ENCODE results near the gene SIRPD. TPM values are rescaled to one million over a fixed set of nuclear protein-coding genes. Genes with fewer than 3 reads are reported as not detected.
"Not testable (repeated sequence)": the region's sequence is repeated elsewhere in the genome, so short reads cannot be mapped to it uniquely, and the experiment has no call there.

The SIRPD gene
- total RNA-seq, 1 experiment from 2014 or later: not detected

DNA sequence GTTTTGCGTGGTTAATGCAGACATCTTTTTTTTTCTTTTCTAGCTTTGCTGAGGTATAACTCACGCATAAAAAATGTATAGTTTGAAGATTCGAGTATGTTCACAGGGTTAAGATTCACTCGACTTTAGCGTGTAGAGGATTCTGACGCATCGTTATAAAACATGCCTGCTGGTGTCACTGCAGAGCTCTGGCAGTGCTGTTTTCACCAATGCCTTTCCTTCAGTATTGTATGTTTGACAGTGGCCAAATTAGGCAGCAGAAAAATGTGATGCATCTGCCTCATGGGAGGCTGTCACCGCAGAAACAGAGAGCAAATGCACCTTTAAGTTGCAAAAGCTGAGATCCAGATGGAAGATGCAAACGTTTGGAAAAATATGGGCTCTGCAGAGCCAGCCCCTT is 48.3 kb downstream of the SIRPD start:
- no peaks in the 10 kb centered on the region for H3K36me3 ChIP-seq
- no peaks in the 10 kb centered on the region for H3K27me3 ChIP-seq
- DNase-seq: no peak
- H3K9me3 ChIP-seq: no peaks in the 10 kb centered on the region
- no peak overlapping the region for H3K4me3 ChIP-seq

DNA sequence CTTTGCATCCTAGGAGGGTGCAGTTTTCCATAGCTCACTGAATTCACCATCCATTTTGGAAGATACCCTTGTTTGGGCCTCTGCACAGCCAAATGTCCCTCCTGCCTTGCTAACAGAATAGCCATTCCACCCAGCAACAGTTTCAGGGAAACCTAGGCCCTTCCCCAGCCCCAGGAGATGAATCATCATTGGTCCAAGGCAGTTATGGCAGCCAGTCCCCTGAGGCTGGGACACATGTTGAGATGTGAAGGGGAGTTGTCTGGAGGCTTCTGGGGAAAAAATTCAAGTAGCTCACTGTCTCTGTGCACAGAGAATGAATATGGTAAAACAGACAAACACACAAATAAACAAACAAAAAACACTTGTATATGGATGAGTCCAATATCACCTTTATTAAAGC is 48.9 kb downstream of the SIRPD start:
- Histone ChIP-seq H3K27me3 (no peaks in the 10 kb centered on the region), H3K36me3 (no peaks in the 10 kb centered on the region), H3K4me3 (no peak overlapping the region), H3K9me3 (no peaks in the 10 kb centered on the region)
- no peak for DNase-seq

- Histone ChIP-seq H3K9me3 (no peaks in the 10 kb centered on the region), H3K36me3 (no peaks in the 10 kb centered on the region), H3K4me3 (no peak overlapping the region), H3K27me3 (no peaks in the 10 kb centered on the region)
- DNase-seq: no peak
Observed at GRCh38 chr20:1507276-1507675, 50.2 kb downstream of the SIRPD start.

DNA sequence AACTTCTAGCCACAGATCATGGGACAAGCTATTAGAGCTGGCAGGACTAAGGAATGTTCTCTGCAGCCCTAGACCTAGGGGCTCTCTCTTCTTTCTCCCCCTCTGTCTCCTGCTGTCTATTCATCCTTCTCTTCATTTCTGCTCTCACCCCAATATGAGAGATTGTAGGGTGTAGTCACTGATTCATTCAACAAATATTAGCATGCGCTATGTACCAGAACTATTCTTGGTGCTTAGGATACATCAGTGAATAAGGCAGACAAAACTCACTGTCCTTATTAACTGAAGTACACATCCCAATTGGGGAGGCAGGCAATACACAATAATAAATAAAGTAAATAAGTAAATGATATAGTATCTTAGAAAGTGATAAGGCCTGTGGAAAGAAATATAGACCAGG is 51.6 kb downstream of the SIRPD start:
- DNase-seq: no peak
- no peaks in the 10 kb centered on the region for H3K27me3 ChIP-seq
- H3K4me3 ChIP-seq: no peak overlapping the region
- H3K36me3 ChIP-seq: no peaks in the 10 kb centered on the region
- H3K9me3 ChIP-seq: no peaks in the 10 kb centered on the region

GRCh38 chr20:1505361-1505760 is 52.1 kb downstream of the SIRPD start:
- Histone ChIP-seq H3K4me3 (no peak overlapping the region), H3K27me3 (no peaks in the 10 kb centered on the region), H3K36me3 (no peaks in the 10 kb centered on the region), H3K9me3 (no peaks in the 10 kb centered on the region)
- peak; percentile 38 for DNase-seq

DNA sequence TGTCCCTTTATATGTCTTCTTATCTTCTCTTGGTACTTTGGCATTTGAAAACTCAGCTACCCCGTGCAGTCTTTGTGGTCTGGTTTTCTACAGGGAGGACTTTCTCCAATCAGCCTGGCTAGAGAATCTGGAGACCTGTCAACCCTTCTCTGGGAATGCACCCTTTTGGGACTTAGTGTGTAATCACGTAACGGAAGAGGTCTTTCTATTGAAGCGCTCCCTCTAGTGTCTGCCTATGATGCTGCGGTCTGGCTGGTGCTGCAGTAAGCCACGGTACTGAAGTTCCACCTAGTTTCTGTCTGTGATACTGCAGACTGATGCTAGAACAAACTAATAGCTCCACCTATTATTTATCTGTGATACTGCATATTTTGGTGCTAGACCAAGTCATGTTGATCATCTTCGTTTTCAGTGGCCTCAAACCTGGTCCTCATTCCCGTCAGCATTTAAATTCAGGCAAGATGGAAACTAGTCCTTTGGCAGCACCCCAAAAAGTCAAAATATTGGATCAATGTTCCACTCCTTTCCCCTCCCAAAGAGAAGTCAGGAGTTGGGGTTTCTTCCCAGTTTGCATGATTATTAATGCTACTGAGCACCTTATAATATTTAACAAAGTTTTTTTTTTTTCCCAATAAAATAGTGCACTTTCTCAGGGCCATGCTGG is 53.8 kb downstream of the SIRPD start:
- peak; percentile 73 for DNase-seq
- Histone ChIP-seq H3K4me3 (no peak overlapping the region), H3K36me3 (no peaks in the 10 kb centered on the region), H3K27me3 (no peaks in the 10 kb centered on the region), H3K9me3 (no peaks in the 10 kb centered on the region)

DNA sequence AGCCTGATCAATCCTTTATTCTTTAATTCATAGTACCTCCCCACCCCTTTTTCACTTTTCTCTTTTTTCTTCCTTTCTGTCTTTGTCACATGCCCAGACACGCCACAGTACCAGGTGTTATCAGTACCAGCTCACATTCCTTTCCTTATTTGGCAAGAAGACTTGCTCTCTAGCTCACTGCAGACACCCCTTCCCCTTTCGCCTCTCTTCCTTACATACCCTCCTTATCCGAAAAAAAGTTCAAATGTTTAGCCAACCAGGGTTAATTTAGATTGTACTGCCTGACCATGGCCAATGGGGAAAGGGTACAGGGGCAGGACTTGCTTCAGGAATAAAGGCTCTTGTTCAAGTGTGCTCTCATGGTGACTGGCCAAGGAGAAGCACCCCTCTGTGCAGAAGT is 57.0 kb downstream of the SIRPD start:
- Histone ChIP-seq H3K9me3 (no peaks in the 10 kb centered on the region), H3K4me3 (no peak overlapping the region), H3K36me3 (no peaks in the 10 kb centered on the region), H3K27me3 (no peaks in the 10 kb centered on the region)
- no peak for DNase-seq

GRCh38 chr20:1499528-1500420 is 57.7 kb downstream of the SIRPD start:
- no peaks in the 10 kb centered on the region for H3K27me3 ChIP-seq
- H3K4me3 ChIP-seq: no peak overlapping the region
- no peak for DNase-seq
- no peaks in the 10 kb centered on the region for H3K9me3 ChIP-seq
- no peaks in the 10 kb centered on the region for H3K36me3 ChIP-seq

DNA sequence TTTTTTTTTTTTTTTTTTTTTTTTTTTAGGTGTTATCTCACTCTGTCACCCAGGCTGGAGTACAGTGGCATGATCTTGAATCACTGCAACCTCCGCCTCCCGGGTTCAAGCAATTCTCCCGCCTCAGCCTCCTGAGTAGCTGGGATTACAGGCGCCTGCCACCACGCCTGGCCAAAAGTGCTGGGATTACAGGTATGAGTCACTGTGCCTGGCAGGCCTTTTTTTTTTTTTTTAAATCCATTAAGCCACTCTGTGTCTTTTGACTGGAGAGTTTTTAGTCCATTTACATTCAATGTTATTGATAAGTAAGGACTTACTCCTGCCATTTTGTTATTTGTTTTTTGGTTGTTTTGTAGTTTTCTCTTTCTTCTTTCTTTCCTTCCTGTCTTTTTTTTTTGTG is 60.1 kb downstream of the SIRPD start:
- not testable (repeated sequence) for H3K27me3 ChIP-seq, H3K9me3 ChIP-seq, H3K4me3 ChIP-seq, DNase-seq, H3K36me3 ChIP-seq

- no peak overlapping the region for H3K4me3 ChIP-seq
- DNase-seq: no peak
- H3K36me3 ChIP-seq: no peaks in the 10 kb centered on the region
- no peaks in the 10 kb centered on the region for H3K9me3 ChIP-seq
- no peaks in the 10 kb centered on the region for H3K27me3 ChIP-seq
Observed at GRCh38 chr20:1496930-1497329, 60.6 kb downstream of the SIRPD start.

GRCh38 chr20:1494436-1494835 is 63.1 kb downstream of the SIRPD start:
- H3K27me3 ChIP-seq: no peaks in the 10 kb centered on the region
- no peaks in the 10 kb centered on the region for H3K36me3 ChIP-seq

GRCh38 chr20:1493536-1493935 is 64.0 kb downstream of the SIRPD start:
- Histone ChIP-seq H3K27me3 (no peaks in the 10 kb centered on the region), H3K36me3 (no peaks in the 10 kb centered on the region), H3K4me3 (no peak overlapping the region), H3K9me3 (no peaks in the 10 kb centered on the region)
- DNase-seq: no peak

More at GRCh38 chr20:1494436-1494835, 63.1 kb downstream of the SIRPD start:
- Histone ChIP-seq H3K4me3 (no peak overlapping the region), H3K9me3 (no peaks in the 10 kb centered on the region)
- DNase-seq: no peak

DNA sequence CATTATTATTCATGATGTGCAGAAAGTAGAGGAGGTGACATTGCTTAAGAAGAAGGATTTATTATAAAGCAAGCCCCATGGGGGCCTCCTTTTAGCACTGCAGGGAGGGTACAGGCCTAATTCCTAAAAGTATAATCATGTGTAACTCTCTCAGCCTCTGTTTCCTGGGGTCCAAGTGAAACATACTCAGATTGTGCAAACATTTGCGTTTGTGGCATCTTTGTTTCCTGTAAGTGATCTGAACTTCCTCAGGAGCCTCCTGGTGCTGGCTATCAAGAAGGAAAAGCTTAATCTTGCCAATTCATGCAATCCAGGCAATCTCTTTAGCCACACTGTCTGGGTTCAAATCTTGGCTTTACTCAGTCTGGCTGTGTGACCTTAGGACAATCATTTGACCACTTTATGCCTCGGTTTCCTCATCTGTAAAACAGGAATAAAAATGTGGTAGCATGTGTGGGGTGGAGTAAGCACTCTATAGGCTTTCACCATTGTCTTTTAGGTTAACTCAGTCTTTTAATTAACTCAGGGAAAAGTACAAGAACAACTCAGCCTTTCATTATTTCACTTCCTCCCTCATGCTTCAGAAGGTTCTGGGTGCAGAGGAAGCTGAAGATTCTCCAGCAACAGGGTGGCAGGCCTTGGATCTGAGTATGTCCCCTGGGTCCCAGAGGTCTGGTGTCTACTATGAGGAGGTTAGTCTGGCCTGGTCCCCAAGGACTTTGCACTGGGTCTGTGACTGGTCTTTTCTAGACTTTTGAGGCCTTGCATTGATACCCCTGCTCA is 65.5 kb downstream of the SIRPD start:
- no peaks in the 10 kb centered on the region for H3K27me3 ChIP-seq
- H3K4me3 ChIP-seq: no peak overlapping the region
- H3K36me3 ChIP-seq: no peaks in the 10 kb centered on the region
- no peaks in the 10 kb centered on the region for H3K9me3 ChIP-seq
- no peak for DNase-seq

DNA sequence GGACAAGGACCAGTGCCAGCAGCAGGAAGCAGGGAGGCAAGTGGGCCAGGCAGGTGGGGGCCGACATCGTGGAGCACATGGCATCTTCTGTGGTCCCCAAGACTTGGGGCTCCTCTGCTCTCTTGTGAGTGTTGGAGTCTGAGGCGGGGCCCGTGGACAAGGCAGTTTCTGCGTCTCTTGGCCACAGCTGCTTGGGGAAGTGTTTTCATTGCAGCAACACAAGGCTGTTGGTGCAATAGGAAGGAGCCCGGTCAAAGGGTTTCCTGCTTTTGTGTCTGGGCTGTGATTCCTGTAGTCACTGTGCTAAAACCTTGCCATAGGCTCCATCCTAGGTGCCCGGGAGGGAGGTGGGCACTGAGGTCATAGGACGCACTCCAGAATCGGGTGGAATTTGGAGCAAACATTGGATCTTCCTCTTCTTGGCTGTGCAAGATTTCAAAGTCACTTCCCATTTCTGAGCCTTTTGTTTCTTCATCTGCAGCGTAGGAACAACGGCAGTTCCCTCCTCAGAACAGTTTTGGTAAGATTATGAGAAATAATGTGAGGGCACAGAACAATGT is 66.1 kb downstream of the SIRPD start, which contains the start of gene SIRPB2:
Gene SIRPB2, minus strand, starts transcription at position 140 of the 560 bp plus-strand sequence. Its CDS starts 61 bp downstream, at position 79.
- no peak within 1 kb of the TSS for H3K4me3 ChIP-seq
- H3K9me3 ChIP-seq: no peaks in the 10 kb centered on the region
- H3K36me3 ChIP-seq: no peaks in the 10 kb centered on the region
- DNase-seq: no peak
- no peaks in the 10 kb centered on the region for H3K27me3 ChIP-seq

DNA sequence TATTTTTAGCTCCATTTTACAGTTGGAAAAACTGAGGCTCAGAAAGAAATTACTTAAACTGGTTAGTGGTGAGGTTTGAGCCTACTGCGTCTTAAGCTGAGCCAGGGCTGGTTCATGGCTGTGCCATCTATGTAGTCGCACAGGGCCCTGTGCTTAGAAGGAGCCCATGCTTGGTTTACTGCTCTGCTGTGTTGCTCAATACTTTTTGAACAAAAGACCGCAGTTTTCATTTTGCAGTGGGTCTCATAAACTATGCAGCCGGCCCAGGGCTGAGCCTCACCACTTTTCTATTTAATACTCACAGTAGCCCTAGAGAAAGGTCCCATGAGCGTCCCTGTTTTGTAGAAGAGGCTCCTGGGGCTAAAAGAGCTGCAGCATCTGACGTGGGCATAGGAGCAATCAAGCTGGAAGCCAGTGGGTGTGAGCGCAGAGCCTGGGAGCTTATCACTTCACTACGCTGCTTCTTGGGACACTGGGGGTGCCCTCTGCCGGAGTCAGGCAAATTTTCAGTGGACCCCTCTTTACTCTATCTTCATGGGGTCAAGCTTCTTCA is 66.8 kb downstream of the SIRPD start:
- no peak for DNase-seq
- H3K9me3 ChIP-seq: no peaks in the 10 kb centered on the region
- H3K4me3 ChIP-seq: no peak overlapping the region
- no peaks in the 10 kb centered on the region for H3K27me3 ChIP-seq
- no peaks in the 10 kb centered on the region for H3K36me3 ChIP-seq

DNA sequence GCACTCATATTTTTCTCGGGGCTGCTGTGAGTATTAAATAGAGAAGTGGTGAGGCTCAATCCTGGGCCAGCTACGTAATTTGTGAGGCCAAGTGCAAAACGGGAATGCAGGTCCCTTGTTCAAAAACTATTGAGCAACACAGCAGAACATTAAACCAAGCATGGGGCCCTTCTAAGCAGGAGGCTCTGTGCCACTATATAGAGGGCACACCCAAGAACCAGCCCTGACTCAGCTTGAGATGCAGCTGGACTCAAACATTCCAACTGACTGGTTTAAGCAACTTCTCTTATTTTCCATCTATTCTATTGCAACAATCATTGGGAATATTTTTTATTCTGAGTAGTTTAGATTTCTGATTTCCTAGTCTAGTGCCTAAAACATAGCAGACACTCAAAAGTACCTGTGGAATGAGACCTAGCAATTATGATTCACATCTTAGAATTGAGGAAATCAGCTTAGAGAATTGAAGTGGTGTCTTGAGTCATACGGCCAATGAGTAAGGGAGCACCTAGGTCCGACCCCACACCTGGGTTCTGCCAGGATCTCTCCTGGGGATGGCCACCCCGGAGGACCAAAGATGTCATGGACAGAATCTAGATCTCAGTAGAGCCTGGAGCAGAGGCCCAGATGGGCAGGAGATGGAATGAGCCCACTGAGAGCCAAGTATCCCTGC is 67.6 kb downstream of the SIRPD start:
- peak; percentile 38 for DNase-seq
- Histone ChIP-seq H3K27me3 (no peaks in the 10 kb centered on the region), H3K4me3 (no peak overlapping the region), H3K9me3 (no peaks in the 10 kb centered on the region), H3K36me3 (no peaks in the 10 kb centered on the region)
